CD4-positive, alpha-beta T cell (primary cell): ENCODE measurements around the gene TRAPPC14. TPM values are rescaled to one million over a fixed set of nuclear protein-coding genes. Genes with fewer than 3 reads are reported as not detected.
A peak's percentile ranks its signal among the peaks of the same experiment; 100 is the strongest.

Experiments used
- ATAC-seq: fragments of 200-7000 bp; cut with Tn5 transposase; one replicate; pipeline ENCODE4 v1.10.0; 2022; ENCODE audit warnings: mild to moderate bottlenecking; ENCODE audit not compliant: poor library complexity
- CTCF ChIA-PET: fragments of 350-600 bp; sonication (Branson Sonifier 250); formaldehyde crosslinking; loops from one replicate; lab custom pipeline; 2021; ENCODE audit warnings: antibody characterized with exemption, inconsistent platforms; lab: Charles Lee
- POLR2A ChIA-PET: fragments of 350-600 bp; sonication (Branson Sonifier 250); formaldehyde crosslinking; loops from one replicate; lab custom pipeline; 2021; ENCODE audit warnings: antibody characterized with exemption, inconsistent platforms; lab: Charles Lee
- DNase-seq, 14 experiments: peaks; one replicate each; pipeline ENCODE4 v3.0.0-alpha.2; 2013 to 2020; ENCODE audit warnings: mixed read lengths in 2 of 14
- H3K27ac ChIP-seq, 2 donors: one replicate each; pipeline versions ENCODE4 v1.5.1 to v1.7.0; 2013; ENCODE audit warnings: low read length in 2 of 2, low read depth in 1 of 2, mild to moderate bottlenecking in 1 of 2
- H3K27me3 ChIP-seq, 2 experiments: 1 replicate in 1 of 2; 2 replicates in 1 of 2; pipeline versions ENCODE4 v1.6.1 to v1.7.0; 2013; ENCODE audit warnings: low read length in 2 of 2, control low read depth in 1 of 2, mild to moderate bottlenecking in 1 of 2, moderate library complexity in 1 of 2; ENCODE audit not compliant: insufficient read depth in 2 of 2, control insufficient read depth in 1 of 2
- H3K36me3 ChIP-seq: one replicate; pipeline ENCODE4 v1.6.1; 2013; ENCODE audit warnings: low read length, control low read depth; ENCODE audit not compliant: insufficient read depth
- H3K4me1 ChIP-seq: one replicate; pipeline ENCODE4 v1.6.1; 2013; ENCODE audit warnings: low read length, control low read depth; ENCODE audit not compliant: insufficient read depth
- H3K4me3 ChIP-seq: one replicate; pipeline ENCODE4 v1.5.1; 2013; ENCODE audit warnings: mild to moderate bottlenecking, low read length, moderate library complexity
- H3K9me3 ChIP-seq, 2 experiments: 1 replicate in 1 of 2; 2 replicates in 1 of 2; pipeline versions ENCODE4 v1.6.1 to v1.7.0; 2013; ENCODE audit warnings: low read length in 2 of 2, mild to moderate bottlenecking in 2 of 2, control low read depth in 1 of 2, moderate library complexity in 1 of 2; ENCODE audit not compliant: control insufficient read depth in 1 of 2, insufficient read depth in 1 of 2
- H3K27ac Mint-ChIP-seq: one replicate; pipeline ENCODE4 v1.8.0; 2020; ENCODE audit warnings: mixed read lengths
- H3K27me3 Mint-ChIP-seq: one replicate; pipeline ENCODE4 v1.8.0; 2021; ENCODE audit warnings: mixed read lengths
- H3K36me3 Mint-ChIP-seq: one replicate; pipeline ENCODE4 v1.8.0; 2021; ENCODE audit warnings: low read depth, mixed read lengths
- H3K4me1 Mint-ChIP-seq: one replicate; pipeline ENCODE4 v1.8.0; 2021; ENCODE audit warnings: low read depth, mixed read lengths
- H3K4me3 Mint-ChIP-seq: one replicate; pipeline ENCODE4 v1.8.0; 2020; ENCODE audit warnings: mild to moderate bottlenecking, mixed read lengths
- H3K9me3 Mint-ChIP-seq: one replicate; pipeline ENCODE4 v1.8.0; 2020; ENCODE audit warnings: mixed read lengths
- CTCF ChIP-seq: fragments of 200-600 bp; IDR thresholded peaks from one replicate; pipeline ENCODE4 v1.8.0; 2022; ENCODE audit warnings: antibody characterized with exemption, mild to moderate bottlenecking
- intact Hi-C, 2 experiments: fragments of 100-400 bp; cut with DNase I in 1 of 2; cut with micrococcal nuclease in 1 of 2; formaldehyde crosslinking; loops; one replicate each; pipeline versions ENCODE4 v1.15.1 to v1.9.0; 2023 to 2025; cut with DNase I, micrococcal nuclease
- total RNA-seq, 174 experiments: library from RNA in 2 of 174; stranded (reverse) in 2 of 174; gene quantifications; one replicate each; pipeline ENCODE4 v1.2.3 and lab custom pipeline; 2021 to 2026

TRAPPC14 gene
- total RNA-seq, 2 experiments from 2014 or later, result 37.9 to 42.6 TPM

- Histone ChIP-seq H3K27me3 (peaks cover 0 to 3% of the 10 kb centered on the region in 2 experiments), H3K27ac (peak overlapping the region in 1 of 2 donors; percentile 33), H3K9me3 (peaks cover 0 to 3% of the 10 kb centered on the region in 2 experiments), H3K36me3 (no peaks in the 10 kb centered on the region), H3K4me1 (peaks cover 70% of the 10 kb centered on the region), H3K4me3 (peak overlapping the region; percentile 61)
- Mint-ChIP-seq H3K4me1 (peaks cover 60% of the 10 kb centered on the region), H3K27ac (peak overlapping the region; percentile 91), H3K9me3 (no peaks in the 10 kb centered on the region), H3K36me3 (no peaks in the 10 kb centered on the region), H3K4me3 (peak overlapping the region; percentile 91), H3K27me3 (no peaks in the 10 kb centered on the region)
- TF ChIP-seq CTCF, result no peak
- intact Hi-C loops, result loop anchor here in 1 of 2 experiments (10.0 kb wide), 1 partner anchor 46 kb away; the partner anchor contains the start of gene PVRIG
- ATAC-seq, result peak; percentile 22
- ChIA-PET POLR2A (interaction anchor here (3.2 to 8.3 kb wide), 4 partner anchors 10 to 260 kb away, joined by 14 to 109 read pairs (median 34); partner anchors contain the start of genes GPC2, LAMTOR4, MEPCE and STAG3), CTCF (interaction anchor here (1.1 kb wide), 1 partner anchor 11 kb away, joined by 3 read pairs; the partner anchor contains the start of gene TRAPPC14)
- DNase-seq, result peak in 4 of 14 experiments; percentile 38 to 70 (median 60)
These were observed 10.8 kb upstream of the TRAPPC14 start for GRCh38 chr7:100169147-100169850.

- H3K27me3 Mint-ChIP-seq, result no peaks in the 10 kb centered on the region
- peak overlapping the region; percentile 91 for H3K27ac Mint-ChIP-seq
- CTCF ChIA-PET, result interaction anchor here (1.1 to 1.5 kb wide), 3 partner anchors 9 to 49 kb away, joined by 3 to 4 read pairs (median 4); partner anchors contain the start of gene TRAPPC14
These were observed 9.4 kb upstream of the TRAPPC14 start for GRCh38 chr7:100167912-100168323.

More at GRCh38 chr7:100167912-100168323, 9.4 kb upstream of the TRAPPC14 start:
- Mint-ChIP-seq H3K4me3 (peak overlapping the region; percentile 91), H3K4me1 (peaks cover 74% of the 10 kb centered on the region), H3K36me3 (no peaks in the 10 kb centered on the region), H3K9me3 (no peaks in the 10 kb centered on the region)
- peak overlapping the region; percentile 55 to 66 for H3K27ac ChIP-seq
- H3K27me3 ChIP-seq, result peaks cover 0 to 3% of the 10 kb centered on the region in 2 experiments
- peaks cover 84% of the 10 kb centered on the region for H3K4me1 ChIP-seq
- DNase-seq (peak in 2 of 14 experiments; percentile 34 to 37), ATAC-seq (no peak)
- peaks cover 0 to 3% of the 10 kb centered on the region in 2 experiments for H3K9me3 ChIP-seq
- H3K4me3 ChIP-seq, result peak overlapping the region; percentile 61
- no peaks in the 10 kb centered on the region for H3K36me3 ChIP-seq
- POLR2A ChIA-PET, result interaction anchor here (0.9 to 8.3 kb wide), 9 partner anchors 9 to 759 kb away, joined by 3 to 109 read pairs (median 15); partner anchors contain the start of genes BUD31, GPC2, LAMTOR4 and MEPCE
- intact Hi-C loops, result loop anchor here in 1 of 2 experiments (10.0 kb wide), 1 partner anchor 47 kb away; the partner anchor contains the start of gene PVRIG
- TF ChIP-seq CTCF, result no peak
